HepG2 (cell line): Measurements from ENCODE around the gene IL1B. TPM values are rescaled to one million over a fixed set of nuclear protein-coding genes. Genes with fewer than 3 reads are reported as not detected.

Experiments used
- ATAC-seq: fragments of 200-7000 bp; cut with Tn5 transposase; 3 replicates; pipeline ENCODE4 v1.9.1; 2020; ENCODE audit warnings: mild to moderate bottlenecking, moderate library complexity
- BruUV-seq: library from RNA; stranded (reverse); fragments of 400-500 nt; replicated peaks from 2 replicates; lab custom pipeline; 2021; lab: Mats Ljungman, UMichigan
- CTCF ChIA-PET: fragments of 300-600 bp; formaldehyde crosslinking; extraction: SDS; loops from one replicate; lab custom pipeline; 2021; ENCODE audit warnings: low total read pairs, inconsistent platforms, low intra/inter-chr PET ratio; lab: Yijun Ruan, JAX
- POLR2A ChIA-PET: fragments of 350-600 bp; sonication (Branson Sonifier 250); formaldehyde crosslinking; loops from one replicate; lab custom pipeline; 2020; ENCODE audit warnings: antibody characterized with exemption, inconsistent platforms; lab: Yijun Ruan, JAX
- DNase-seq: peaks from one replicate; pipeline ENCODE4 v3.0.0-alpha.2; 2015; ENCODE audit warnings: low spot score
- FAIRE-seq: peaks from 3 replicates; lab custom pipeline; 2011; peaks lifted over from hg19 to GRCh38; lab: Jason Lieb, UNC
- H2AFZ ChIP-seq: one replicate; pipeline ENCODE4 v1.6.1; 2011; ENCODE audit warnings: low read length, inconsistent platforms
- H3K27ac ChIP-seq: fragments of 300-600 bp; 3 replicates; pipeline ENCODE4 v1.8.0; 2011; ENCODE audit warnings: mixed run types, mild to moderate bottlenecking, mixed read lengths, low read length, inconsistent platforms; ENCODE audit not compliant: insufficient read depth; ENCODE audit errors: extremely low read length
- H3K27me3 ChIP-seq, 2 experiments: fragments of 200-600 bp in 1 of 2; 2 replicates in 1 of 2; 3 replicates in 1 of 2; pipeline versions ENCODE4 v1.6.0 to v1.8.0; 2011; ENCODE audit warnings: low read length in 2 of 2, mild to moderate bottlenecking in 2 of 2, moderate library complexity in 2 of 2, inconsistent platforms in 1 of 2; ENCODE audit not compliant: insufficient read depth in 2 of 2, control insufficient read depth in 1 of 2
- H3K36me3 ChIP-seq, 2 experiments: fragments of 200-600 bp in 1 of 2; replicated peaks in 1 of 2; 2 replicates in 1 of 2; 3 replicates in 1 of 2; pipeline versions ENCODE4 v1.5.1 to v1.8.0; 2011; ENCODE audit warnings: low read length in 2 of 2, inconsistent platforms in 1 of 2; ENCODE audit not compliant: insufficient read depth in 2 of 2, control insufficient read depth in 1 of 2
- H3K4me1 ChIP-seq: 2 replicates; pipeline ENCODE4 v1.5.1; 2012; ENCODE audit warnings: low read length, inconsistent platforms; ENCODE audit not compliant: insufficient read depth
- H3K4me2 ChIP-seq: 2 replicates; pipeline ENCODE4 v1.6.0; 2011; ENCODE audit warnings: low read depth, low read length, inconsistent platforms
- H3K4me3 ChIP-seq, 3 experiments: fragments of 200-600 bp in 1 of 3; sonication (generic), shearing (Covaris generic) in 1 of 3; replicated peaks in 1 of 3; 2 replicates each; pipeline ENCODE4 v1.5.1; 2011 to 2016; ENCODE audit warnings: low read length in 3 of 3, inconsistent platforms in 2 of 3, low read depth in 2 of 3, mild to moderate bottlenecking in 2 of 3, control low read depth in 1 of 3, mixed read lengths in 1 of 3; ENCODE audit not compliant: insufficient read depth in 1 of 3
- H3K79me2 ChIP-seq: one replicate; pipeline ENCODE4 v1.6.1; 2011; ENCODE audit warnings: low read length, inconsistent platforms; ENCODE audit not compliant: insufficient read depth
- H3K9ac ChIP-seq: 2 replicates; pipeline ENCODE4 v1.6.0; 2011; ENCODE audit warnings: mild to moderate bottlenecking, low read depth, low read length, inconsistent platforms; ENCODE audit not compliant: insufficient read depth
- H3K9me3 ChIP-seq: 2 replicates; pipeline ENCODE4 v1.5.1; 2012; ENCODE audit warnings: mild to moderate bottlenecking, low read length
- H4K20me1 ChIP-seq: 2 replicates; pipeline ENCODE4 v1.6.0; 2011; ENCODE audit warnings: inconsistent platforms, mild to moderate bottlenecking, low read length, moderate library complexity; ENCODE audit not compliant: insufficient read depth
- ZNF598 ChIP-seq: sonication (generic); formaldehyde crosslinking; IDR thresholded peaks from 2 replicates; pipeline ENCODE4 v1.5.1; 2020; ENCODE audit warnings: mild to moderate bottlenecking, missing genetic modification reagents, borderline replicate concordance
- ZNF788 ChIP-seq: sonication (generic); formaldehyde crosslinking; IDR thresholded peaks from 2 replicates; pipeline ENCODE4 v1.5.0; 2020; ENCODE audit warnings: mild to moderate bottlenecking, missing genetic modification reagents, borderline replicate concordance
- WGBS: methylation state at CpG from one replicate; pipeline ENCODE4 v1.1.6; 2017; ENCODE audit warnings: low lambda C conversion rate; 5-methylcytosine and 5-hydroxymethylcytosine counted together
- in situ Hi-C: cut with HindIII; loops from 2 replicates; pipeline ENCODE4 v1.10.0; 2017; ENCODE audit warnings: low pct_unique_long_range_greater_than_20kb; ENCODE audit not compliant: extremely low pct_ligation_motif_present
- intact Hi-C: fragments of 100-400 bp; cut with micrococcal nuclease; formaldehyde crosslinking; loops from one replicate; pipeline ENCODE4 v1.10.0; 2022; ENCODE audit not compliant: unreplicated experiment
- polyA plus RNA-seq, 8 experiments: library from polyadenylated mRNA; depleted of rRNA in 3 of 8; stranded (reverse) in 7 of 8; unstranded in 1 of 8; fragments of >200 nt; fragmentation: Illumina TruSeq in 4 of 8; extraction: Trizol in 4 of 8; gene quantifications; 2 replicates each; pipeline versions ENCODE4 v1.2.1 to v1.2.3, GENCODE V29; 2011 to 2016; ENCODE audit warnings: low read depth in 4 of 8, missing spikeins in 1 of 8, mixed read lengths in 1 of 8; ENCODE audit not compliant: insufficient read depth in 1 of 8
- total RNA-seq, 5 experiments: library from RNA; depleted of rRNA; stranded (reverse); fragments of >200 nt; fragmentation: Illumina TruSeq; extraction: Trizol; gene quantifications; 2 replicates each; pipeline ENCODE4 v1.2.3, GENCODE V29; 2016; ENCODE audit warnings: low read depth in 1 of 5
- TF ChIP-seq, protein P1 (sequence below): sonication (generic); formaldehyde crosslinking; IDR thresholded peaks from 2 replicates; pipeline ENCODE4 v1.5.0; 2020; ENCODE audit warnings: mild to moderate bottlenecking, missing genetic modification reagents, moderate library complexity
- TF ChIP-seq, protein P2 (sequence below): fragments of 450-650 bp; IDR thresholded peaks from 2 replicates; pipeline ENCODE4 v1.6.1; 2016

Gene IL1B
- total and polyA plus RNA-seq, 2 of the 13 experiments (the other 11 are each of a cell fraction or from before 2014, with no cell fraction given) = 0.18 TPM; not detected in 1

DNA sequence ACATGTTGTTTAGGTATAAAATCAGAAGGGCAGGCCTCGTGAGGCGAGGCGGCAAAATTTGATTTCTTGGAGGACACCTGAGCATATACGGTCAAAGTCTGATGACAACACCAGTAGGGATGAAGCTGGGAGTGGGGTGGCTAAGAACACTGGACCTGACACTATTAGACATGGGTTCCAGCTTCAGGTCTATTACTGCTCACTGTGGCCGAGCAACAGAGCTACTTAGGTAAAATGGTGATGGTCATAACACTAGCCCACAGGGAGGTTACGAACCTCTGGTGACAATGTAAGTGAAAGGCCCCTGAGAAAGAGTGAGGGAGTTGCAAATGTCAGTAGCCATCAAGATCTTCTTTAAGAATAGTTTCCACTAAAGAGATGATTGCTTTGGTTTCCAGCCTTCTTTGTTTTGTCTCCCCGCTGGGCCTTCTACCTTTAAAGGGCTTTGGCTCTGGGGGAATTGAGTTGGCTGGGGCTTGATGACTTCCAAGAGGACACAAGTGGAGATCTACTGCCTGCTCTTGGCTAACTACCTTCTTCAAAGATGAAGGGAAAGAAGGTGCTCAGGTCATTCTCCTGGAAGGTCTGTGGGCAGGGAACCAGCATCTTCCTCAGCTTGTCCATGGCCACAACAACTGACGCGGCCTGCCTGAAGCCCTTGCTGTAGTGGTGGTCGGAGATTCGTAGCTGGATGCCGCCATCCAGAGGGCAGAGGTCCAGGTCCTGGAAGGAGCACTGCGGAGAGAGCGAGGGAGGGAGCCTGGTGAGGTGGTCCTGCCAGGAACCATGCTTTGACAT is 3.5 kb downstream of the IL1B start:
- POLR2A ChIA-PET = no interaction called here
- 96% methylated on average over 14 of the region's 14 CpGs for WGBS
- Histone ChIP-seq H3K4me1 (peaks cover 34% of the 10 kb centered on the region), H3K9me3 (no peaks in the 10 kb centered on the region), H3K4me2 (no peak overlapping the region), H3K4me3 (no peak overlapping the region), H3K27me3 (no peaks in the 10 kb centered on the region), H4K20me1 (no peaks in the 10 kb centered on the region), H3K9ac (no peak overlapping the region), H2AFZ (no peak overlapping the region), H3K79me2 (no peaks in the 10 kb centered on the region), H3K27ac (no peak overlapping the region), H3K36me3 (no peaks in the 10 kb centered on the region)
- DNase-seq (no peak), FAIRE-seq (no peak), ATAC-seq (no peak)
- in situ Hi-C loops = no loop called here
- CTCF ChIA-PET = no interaction called here
- TF ChIP-seq, protein P1, sequence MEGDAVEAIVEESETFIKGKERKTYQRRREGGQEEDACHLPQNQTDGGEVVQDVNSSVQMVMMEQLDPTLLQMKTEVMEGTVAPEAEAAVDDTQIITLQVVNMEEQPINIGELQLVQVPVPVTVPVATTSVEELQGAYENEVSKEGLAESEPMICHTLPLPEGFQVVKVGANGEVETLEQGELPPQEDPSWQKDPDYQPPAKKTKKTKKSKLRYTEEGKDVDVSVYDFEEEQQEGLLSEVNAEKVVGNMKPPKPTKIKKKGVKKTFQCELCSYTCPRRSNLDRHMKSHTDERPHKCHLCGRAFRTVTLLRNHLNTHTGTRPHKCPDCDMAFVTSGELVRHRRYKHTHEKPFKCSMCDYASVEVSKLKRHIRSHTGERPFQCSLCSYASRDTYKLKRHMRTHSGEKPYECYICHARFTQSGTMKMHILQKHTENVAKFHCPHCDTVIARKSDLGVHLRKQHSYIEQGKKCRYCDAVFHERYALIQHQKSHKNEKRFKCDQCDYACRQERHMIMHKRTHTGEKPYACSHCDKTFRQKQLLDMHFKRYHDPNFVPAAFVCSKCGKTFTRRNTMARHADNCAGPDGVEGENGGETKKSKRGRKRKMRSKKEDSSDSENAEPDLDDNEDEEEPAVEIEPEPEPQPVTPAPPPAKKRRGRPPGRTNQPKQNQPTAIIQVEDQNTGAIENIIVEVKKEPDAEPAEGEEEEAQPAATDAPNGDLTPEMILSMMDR (CRISPR knock-in tag) = peak; percentile 21; the same call in 1 of the 2 replicates
- 0 out of 2 replicates have a peak, but pooled peaks have one; percentile 2 for TF ChIP-seq ZNF788 (CRISPR knock-in tag)
- no peak for TF ChIP-seq ZNF598 (CRISPR knock-in tag)
- TF ChIP-seq, protein P2, sequence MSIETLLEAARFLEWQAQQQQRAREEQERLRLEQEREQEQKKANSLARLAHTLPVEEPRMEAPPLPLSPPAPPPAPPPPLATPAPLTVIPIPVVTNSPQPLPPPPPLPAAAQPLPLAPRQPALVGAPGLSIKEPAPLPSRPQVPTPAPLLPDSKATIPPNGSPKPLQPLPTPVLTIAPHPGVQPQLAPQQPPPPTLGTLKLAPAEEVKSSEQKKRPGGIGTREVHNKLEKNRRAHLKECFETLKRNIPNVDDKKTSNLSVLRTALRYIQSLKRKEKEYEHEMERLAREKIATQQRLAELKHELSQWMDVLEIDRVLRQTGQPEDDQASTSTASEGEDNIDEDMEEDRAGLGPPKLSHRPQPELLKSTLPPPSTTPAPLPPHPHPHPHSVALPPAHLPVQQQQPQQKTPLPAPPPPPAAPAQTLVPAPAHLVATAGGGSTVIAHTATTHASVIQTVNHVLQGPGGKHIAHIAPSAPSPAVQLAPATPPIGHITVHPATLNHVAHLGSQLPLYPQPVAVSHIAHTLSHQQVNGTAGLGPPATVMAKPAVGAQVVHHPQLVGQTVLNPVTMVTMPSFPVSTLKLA = 0 out of 2 replicates have a peak, but pooled peaks have one; percentile 13
- no TSS peak for BruUV-seq
- intact Hi-C loops = no loop called here
